Right lobe of liver (tissue), 4 donors: ENCODE measurements around the gene CAMTA1.

ENCODE experiments used
- CTCF ChIP-seq, 4 donors: fragments of 200-600 bp in 3 of 4; fragments of 450-650 bp in 1 of 4; IDR thresholded peaks; one replicate each; pipeline versions ENCODE4 v1.5.1 to v1.8.0; 2016 to 2022; ENCODE audit warnings: antibody characterized with exemption in 4 of 4, mild to moderate bottlenecking in 2 of 4
- POLR2A ChIP-seq: fragments of 450-650 bp; IDR thresholded peaks from one replicate; pipeline ENCODE4 v1.6.1; 2017; ENCODE audit warnings: antibody characterized with exemption, mild to moderate bottlenecking
- donor health status: DM: no; HTN: no; CAD: no.
- donor health status: DM: no; HTN: no; CAD: no.
- donor health status: DM: no; HTN: yes; CAD: no.

- TF ChIP-seq CTCF (IDR thresholded peaks at IDR 0.05) (no peak), POLR2A (no peak)
Observed at GRCh38 chr1:7333094-7333493, 547.8 kb downstream of the CAMTA1 start.
